Panc1 (cell line): ENCODE measurements around the gene DST. TPM values are rescaled to one million over a fixed set of nuclear protein-coding genes. Genes with fewer than 3 reads are reported as not detected.

ENCODE experiments used
- ATAC-seq: fragments of 200-7000 bp; cut with Tn5 transposase; 2 replicates; pipeline ENCODE4 v1.9.1; 2020; ENCODE audit warnings: mild to moderate bottlenecking, moderate library complexity
- BruUV-seq: library from RNA; stranded (reverse); fragments of 400-500 nt; replicated peaks from 2 replicates; lab custom pipeline; 2021; lab: Mats Ljungman, UMichigan
- CTCF ChIA-PET: fragments of 300-600 bp; sonication (Branson Sonifier 250); formaldehyde crosslinking; loops from one replicate; lab custom pipeline; 2022; ENCODE audit warnings: antibody characterized with exemption; lab: Charles Lee
- POLR2A ChIA-PET: fragments of 300-600 bp; sonication (Branson Sonifier 250); formaldehyde crosslinking; loops from one replicate; lab custom pipeline; 2022; ENCODE audit warnings: antibody characterized with exemption; lab: Charles Lee
- DNase-seq: peaks from one replicate; pipeline ENCODE4 v3.0.0-alpha.2; 2010; ENCODE audit warnings: low read depth, low spot score
- H3K27ac ChIP-seq: 2 replicates; pipeline ENCODE4 v1.5.1; 2011; ENCODE audit warnings: mild to moderate bottlenecking, low read length, inconsistent platforms
- H3K27me3 ChIP-seq: fragments of 200-500 bp; sonication (Bioruptor generic); 2 replicates; pipeline ENCODE4 v1.6.0; 2014; ENCODE audit warnings: low read length, inconsistent platforms; ENCODE audit not compliant: control insufficient read depth, insufficient read depth
- H3K36me3 ChIP-seq: fragments of 200-500 bp; sonication (Bioruptor generic); 2 replicates; pipeline ENCODE4 v1.5.1; 2014; ENCODE audit warnings: inconsistent platforms, mild to moderate bottlenecking, low read length, moderate library complexity; ENCODE audit not compliant: control insufficient read depth, insufficient read depth
- H3K4me1 ChIP-seq: 2 replicates; pipeline ENCODE4 v1.5.1; 2011; ENCODE audit warnings: inconsistent platforms, mild to moderate bottlenecking, low read length, moderate library complexity; ENCODE audit not compliant: control insufficient read depth, insufficient read depth
- H3K4me3 ChIP-seq, 2 experiments: 2 replicates each; pipeline ENCODE4 v1.5.1; 2011 to 2012; ENCODE audit warnings: low read depth in 2 of 2, low read length in 2 of 2, mild to moderate bottlenecking in 2 of 2, inconsistent platforms in 1 of 2, moderate library complexity in 1 of 2
- H3K9me3 ChIP-seq: fragments of 200-500 bp; sonication (Bioruptor generic); 2 replicates; pipeline ENCODE4 v1.5.1; 2014; ENCODE audit warnings: low read depth, mild to moderate bottlenecking, inconsistent platforms, low read length, moderate library complexity; ENCODE audit not compliant: control insufficient read depth, insufficient read depth
- CTCF ChIP-seq: fragments of 450-650 bp; IDR thresholded peaks from 2 replicates; pipeline ENCODE4 v1.5.1; 2017; ENCODE audit warnings: mild to moderate bottlenecking
- POLR2AphosphoS5 ChIP-seq: IDR thresholded peaks from 2 replicates; pipeline ENCODE4 v1.6.1; 2012; ENCODE audit warnings: mild to moderate bottlenecking, low read depth, low read length, moderate library complexity
- REST ChIP-seq, 2 experiments: IDR thresholded peaks; 2 replicates each; pipeline ENCODE4 v1.6.1; 2011 to 2012; ENCODE audit warnings: low read depth in 2 of 2, control low read depth in 1 of 2, low read length in 1 of 2, mild to moderate bottlenecking in 1 of 2, moderate library complexity in 1 of 2; ENCODE audit not compliant: insufficient read depth in 1 of 2
- SIN3A ChIP-seq: IDR thresholded peaks from 2 replicates; pipeline ENCODE4 v1.6.1; 2012; ENCODE audit warnings: low read depth, mild to moderate bottlenecking, low read length, moderate library complexity, borderline replicate concordance; ENCODE audit not compliant: insufficient read depth
- TCF7L2 ChIP-seq: IDR thresholded peaks from 2 replicates; pipeline ENCODE4 v1.6.1; 2011; ENCODE audit warnings: mild to moderate bottlenecking, low read depth, low read length, inconsistent platforms
- in situ Hi-C: cut with HindIII; loops from 2 replicates; pipeline ENCODE4 v1.10.0; 2016; ENCODE audit warnings: low sequenced_read_pairs, low pct_unique_long_range_greater_than_20kb
- intact Hi-C: fragments of 100-400 bp; cut with micrococcal nuclease; formaldehyde crosslinking; loops from one replicate; pipeline ENCODE4 v1.10.0; 2022; ENCODE audit not compliant: unreplicated experiment
- total RNA-seq: library from RNA; stranded (reverse); gene quantifications from one replicate; pipeline ENCODE4 v1.2.1, GENCODE V29; 2021; ENCODE audit not compliant: unreplicated experiment

DST gene
- total RNA-seq, 1 experiment from 2014 or later: 230 TPM

GRCh38 chr6:56511591-56511990 is 131.1 kb downstream of the DST start:
- ATAC-seq: no peak

GRCh38 chr6:56510984-56511531 is 131.6 kb downstream of the DST start:
- no TSS peak for BruUV-seq
- intact Hi-C loops (no loop called here), in situ Hi-C loops (no loop called here)
- no peaks in the 10 kb centered on the region for H3K27me3 ChIP-seq
- H3K4me1 ChIP-seq: no peaks in the 10 kb centered on the region
- H3K4me3 ChIP-seq: no peak overlapping the region
- no peaks in the 10 kb centered on the region for H3K9me3 ChIP-seq
- TF ChIP-seq REST (IDR thresholded peaks at IDR 0.05; ENCODE audit: insufficient read depth in 1 of 2, low read depth in 2 of 2, low read length in 1 of 2) (no peak), POLR2AphosphoS5 (no peak), CTCF (no peak), SIN3A (no peak)
- H3K27ac ChIP-seq: no peak overlapping the region
- ATAC-seq (no peak), DNase-seq (no peak)
- H3K36me3 ChIP-seq: peaks cover 44% of the 10 kb centered on the region
- CTCF ChIA-PET: no interaction called here
- POLR2A ChIA-PET: no interaction called here

More at GRCh38 chr6:56511591-56511990, 131.1 kb downstream of the DST start:
- Histone ChIP-seq H3K27me3 (no peaks in the 10 kb centered on the region), H3K27ac (no peak overlapping the region), H3K4me1 (no peaks in the 10 kb centered on the region), H3K4me3 (no peak overlapping the region), H3K9me3 (no peaks in the 10 kb centered on the region), H3K36me3 (peaks cover 44% of the 10 kb centered on the region)
- no peak for TF ChIP-seq SIN3A
- TF ChIP-seq REST (IDR thresholded peaks at IDR 0.05; ENCODE audit: insufficient read depth in 1 of 2, low read depth in 2 of 2, low read length in 1 of 2): no peak
- no peak for TF ChIP-seq TCF7L2
- TF ChIP-seq CTCF: no peak
- no peak for TF ChIP-seq POLR2AphosphoS5
- intact Hi-C loops (no loop called here), in situ Hi-C loops (no loop called here)
- no TSS peak for BruUV-seq
- ChIA-PET POLR2A (no interaction called here), CTCF (no interaction called here)
- no peak for DNase-seq
